Activated CD4-positive, CD25-positive, alpha-beta regulatory T cell (primary cell): ENCODE data around the gene ZDHHC11B.
"Not testable (repeated sequence)": the region's sequence is repeated elsewhere in the genome, so short reads cannot be mapped to it uniquely, and the experiment has no call there.

Experiments
- DNase-seq, 4 experiments: peaks; one replicate each; lab custom pipeline; 2025; lab: John Stamatoyannopoulos, UW

ZDHHC11B gene

DNA sequence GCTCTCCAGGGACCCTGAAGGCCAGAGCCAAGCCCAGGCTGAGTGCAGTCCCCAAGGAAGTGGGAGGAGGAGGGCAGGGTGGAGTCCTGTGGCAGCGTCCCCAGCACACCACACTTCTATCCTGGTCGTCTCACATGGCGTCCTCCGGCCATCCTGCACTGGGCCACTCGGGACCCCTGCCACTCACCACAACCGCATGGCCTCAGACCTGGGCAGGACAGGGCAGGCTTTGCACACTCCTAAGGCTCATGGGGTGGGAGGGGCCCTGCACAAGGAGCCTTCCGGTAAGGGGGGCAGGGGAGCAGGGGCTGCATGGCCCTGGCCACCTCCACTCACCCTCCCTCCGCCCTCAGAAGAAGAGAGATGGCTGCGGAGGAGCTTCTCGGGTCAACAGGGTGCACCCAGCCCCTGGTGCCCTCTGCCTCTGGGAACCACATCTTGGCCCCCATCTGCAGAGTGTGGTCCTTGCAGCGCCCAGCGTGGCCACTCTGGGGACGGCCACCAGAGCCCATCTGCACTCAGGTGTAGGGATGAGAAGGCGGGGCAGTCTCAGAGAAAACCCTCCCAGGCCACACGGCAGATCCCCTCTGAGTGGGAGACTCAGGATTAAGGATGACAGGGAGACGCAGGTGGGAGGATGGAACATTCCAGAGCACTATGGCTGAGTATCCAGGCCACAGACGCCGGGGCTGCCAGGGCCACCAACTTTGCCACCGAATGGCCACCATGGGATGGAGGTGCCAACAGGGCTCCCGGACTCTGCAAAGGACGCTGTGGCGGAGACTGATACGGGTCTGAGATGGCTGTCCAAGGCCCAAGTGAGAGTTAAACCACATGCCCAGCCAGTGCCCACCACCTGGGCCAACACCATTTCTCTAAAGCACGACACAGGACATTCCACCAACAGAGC, 99.0 kb downstream of the ZDHHC11B start:
- DNase-seq: no peak

- DNase-seq: no peak
Measured at GRCh38 chr5:684751-685216, 99.7 kb downstream of the ZDHHC11B start.

DNA sequence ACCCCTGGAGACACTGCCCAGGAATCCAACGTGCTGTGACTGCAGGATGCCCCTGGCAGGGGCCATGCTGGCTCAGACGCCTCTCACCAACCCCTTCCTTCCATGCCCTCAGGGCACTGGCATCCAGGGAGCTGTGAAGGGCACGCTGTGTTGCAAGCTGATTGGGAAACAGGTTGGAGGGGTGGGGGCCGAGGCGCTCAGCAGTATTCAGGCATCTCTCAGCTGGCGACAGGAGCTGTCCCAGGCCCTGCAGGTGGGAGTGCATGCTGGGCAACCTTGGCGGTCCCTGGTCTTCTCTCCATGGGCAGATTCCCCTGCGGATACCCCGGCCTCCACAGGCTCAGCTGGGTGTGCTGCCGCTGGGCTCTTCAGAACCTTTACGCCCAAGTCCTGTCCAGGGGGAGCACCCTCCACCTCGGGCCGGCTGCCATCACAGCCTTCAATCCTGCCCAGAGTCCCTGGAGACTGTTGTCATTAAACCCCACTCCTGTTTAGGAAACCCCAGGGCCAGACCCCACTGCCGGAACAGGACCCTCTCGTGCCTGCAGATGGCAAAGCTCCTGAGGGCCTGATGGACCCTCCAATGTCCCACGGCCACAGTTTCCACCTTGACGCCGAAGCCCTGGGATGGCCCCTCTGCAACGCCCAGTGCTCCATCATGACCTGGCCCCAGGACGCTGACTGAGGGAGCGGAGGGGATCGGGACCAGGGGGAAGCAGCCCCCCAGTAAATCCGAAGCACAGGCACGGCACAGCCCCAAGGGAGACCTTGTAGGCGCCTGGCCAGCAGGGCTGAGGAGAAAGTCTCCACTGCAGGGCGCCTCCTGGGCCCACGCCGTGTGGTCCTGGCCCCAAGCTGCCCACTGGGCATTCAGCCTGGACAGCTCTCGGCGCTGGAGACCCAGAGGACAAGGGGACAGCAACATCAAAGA, 100.7 kb downstream of the ZDHHC11B start:
- no peak for DNase-seq

- DNase-seq: not testable (repeated sequence)
Measured at GRCh38 chr5:682651-683358, 101.7 kb downstream of the ZDHHC11B start.

DNA sequence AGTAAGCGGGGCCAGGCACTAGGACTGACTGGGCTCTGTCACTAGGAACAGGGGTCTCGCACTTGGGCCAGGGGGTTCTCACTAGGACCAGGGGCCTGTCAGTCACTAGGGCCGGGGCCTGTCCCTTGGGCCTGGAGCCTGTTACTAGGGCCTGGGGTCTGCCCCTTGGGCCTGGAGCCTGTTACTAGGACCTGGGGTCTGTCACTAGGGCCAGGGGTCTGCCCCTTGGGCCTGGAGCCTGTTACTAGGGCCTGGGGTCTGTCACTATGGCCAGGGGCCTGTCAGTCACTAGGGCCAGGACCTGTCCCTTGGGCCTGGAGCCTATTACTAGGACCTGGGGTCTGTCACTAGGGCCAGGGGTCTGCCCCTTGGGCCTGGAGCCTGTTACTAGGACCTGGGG, 102.3 kb downstream of the ZDHHC11B start:
- DNase-seq: not testable (repeated sequence)

DNA sequence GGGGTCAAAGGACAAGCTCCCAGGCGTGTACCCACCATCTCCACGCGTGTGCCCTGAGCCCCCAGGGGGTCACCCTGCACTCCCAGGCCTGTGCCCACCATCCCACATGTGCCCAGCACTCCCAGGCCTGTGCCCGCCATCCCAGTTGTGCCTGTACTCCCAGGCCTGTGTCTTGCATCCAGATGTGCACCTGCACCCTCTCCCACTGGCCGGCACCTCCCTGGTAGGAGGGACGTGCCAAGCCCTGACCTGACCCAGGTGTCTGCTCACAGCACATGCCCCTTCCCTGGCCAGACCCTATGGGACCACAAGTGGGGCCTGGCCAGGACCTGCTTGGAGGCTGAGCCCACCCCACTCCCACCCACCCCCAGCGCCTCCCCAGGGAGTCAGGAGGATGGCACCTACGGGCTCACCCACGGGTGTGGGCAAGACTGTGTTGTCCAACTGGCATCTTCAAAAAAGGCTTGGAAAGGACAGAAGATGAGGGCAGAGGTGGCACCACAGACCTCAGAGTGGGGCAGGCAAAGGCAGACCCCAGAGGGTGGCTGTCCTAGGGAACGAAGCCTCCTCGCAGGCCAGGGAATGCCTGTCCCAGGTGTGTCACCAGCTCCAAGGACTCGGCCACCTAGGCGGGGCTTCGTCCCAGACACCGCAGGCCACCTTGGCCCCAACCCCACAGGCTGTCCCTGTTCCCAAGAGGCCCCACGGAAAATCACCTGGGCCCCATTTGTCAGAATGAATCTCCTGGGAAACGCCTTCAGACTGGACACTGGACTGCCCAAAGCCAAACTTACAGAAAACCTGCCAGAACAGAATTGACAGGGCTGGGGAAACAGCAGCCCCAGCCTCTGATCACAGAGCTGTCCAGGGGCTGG, 103.0 kb downstream of the ZDHHC11B start:
- DNase-seq: not testable (repeated sequence)

GRCh38 chr5:680836-681235, 103.7 kb downstream of the ZDHHC11B start:
- not testable (repeated sequence) for DNase-seq

- DNase-seq: not testable (repeated sequence)
Measured at GRCh38 chr5:680118-680795, 104.3 kb downstream of the ZDHHC11B start.

GRCh38 chr5:679166-679895, 105.2 kb downstream of the ZDHHC11B start:
- not testable (repeated sequence) for DNase-seq

DNA sequence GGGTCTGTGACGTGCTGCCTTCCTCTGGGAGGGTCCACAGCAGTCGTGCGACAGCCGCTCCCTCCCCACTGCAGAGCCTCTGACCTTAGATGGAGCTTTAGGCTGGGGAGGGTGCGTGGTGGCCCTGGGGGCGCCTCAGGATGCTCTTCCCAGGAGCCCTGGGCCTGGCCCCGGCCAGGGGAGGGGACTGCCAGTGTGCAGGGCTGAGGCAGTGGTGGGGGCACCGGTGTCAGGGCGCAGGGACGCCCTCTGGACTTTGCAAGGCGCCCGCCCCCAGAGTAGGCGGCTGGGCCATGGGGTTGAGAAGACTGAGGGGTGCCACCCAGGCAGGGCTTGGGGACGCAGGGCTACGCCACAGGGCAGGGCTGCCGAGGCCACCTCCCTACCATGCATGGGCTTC, 106.0 kb downstream of the ZDHHC11B start:
- not testable (repeated sequence) for DNase-seq

- no peak for DNase-seq
Measured at GRCh38 chr5:677131-678101, 107.1 kb downstream of the ZDHHC11B start.

DNA sequence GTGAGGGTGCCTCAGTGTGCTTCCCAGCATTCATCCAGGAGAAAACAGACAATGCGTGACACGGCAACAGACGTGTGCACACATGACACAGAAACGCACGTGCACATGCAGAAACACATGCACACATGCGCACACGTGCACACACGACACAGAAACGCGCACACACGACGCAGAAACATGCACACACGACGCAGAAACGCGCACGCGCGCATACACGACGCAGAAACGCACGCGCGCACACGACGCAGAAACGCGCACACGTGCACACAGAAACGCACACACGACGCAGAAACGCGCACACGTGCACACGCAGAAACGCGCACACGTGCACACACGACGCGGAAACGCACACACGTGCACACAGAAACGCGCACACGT, 107.8 kb downstream of the ZDHHC11B start:
- no peak for DNase-seq

- no peak for DNase-seq
Measured at GRCh38 chr5:675871-676698, 108.4 kb downstream of the ZDHHC11B start.

GRCh38 chr5:675111-675870, 109.2 kb downstream of the ZDHHC11B start:
- DNase-seq: no peak

GRCh38 chr5:674630-675011, 109.9 kb downstream of the ZDHHC11B start:
- DNase-seq: no peak

GRCh38 chr5:673831-674629, 110.5 kb downstream of the ZDHHC11B start:
- no peak for DNase-seq
